ENCODE measurements around the gene TMEM89. TPM values are rescaled to one million over a fixed set of nuclear protein-coding genes. Genes with fewer than 3 reads are reported as not detected.

The TMEM89 gene
- total and polyA plus RNA-seq, 2 donors (not counting 1 experiment from before 2014, with no cell fraction given) = not detected

- Histone ChIP-seq H3K27me3 (replicated peaks in 1 of 4; ENCODE audit: control extremely low read depth in 1 of 4, control insufficient read depth in 3 of 4, insufficient read depth in 4 of 4, low read length in 3 of 4) (peaks cover 0 to 9% (median 1%) of the 10 kb centered on the region in 4 experiments), H3K27ac (ENCODE audit: low read length in 2 of 2) (no peak overlapping the region), H4K20me1 (ENCODE audit: control insufficient read depth, insufficient read depth, low read length, poor library complexity, severe bottlenecking) (no peaks in the 10 kb centered on the region), H3K79me2 (ENCODE audit: control insufficient read depth, insufficient read depth, low read length) (no peaks in the 10 kb centered on the region), H3K36me3 (replicated peaks in 1 of 2; ENCODE audit: control extremely low read depth in 1 of 2, control insufficient read depth in 1 of 2, extremely low read depth in 1 of 2, insufficient read depth in 2 of 2, low read length in 1 of 2) (no peaks in the 10 kb centered on the region), H3K4me3 (ENCODE audit: control extremely low read depth in 1 of 5, extremely low read depth in 1 of 5, insufficient read depth in 1 of 5, low read depth in 2 of 5, low read length in 4 of 5) (no peak overlapping the region), H3K9me3 (ENCODE audit: control extremely low read depth in 1 of 3, control insufficient read depth in 2 of 3, insufficient read depth in 1 of 3, low read length in 2 of 3) (no peaks in the 10 kb centered on the region), H3K4me2 (replicated peaks; ENCODE audit: low read depth, low read length, poor library complexity, severe bottlenecking) (no peak overlapping the region), H2AFZ (ENCODE audit: insufficient read depth, low read depth, low read length, poor library complexity, severe bottlenecking) (no peak overlapping the region), H3K4me1 (ENCODE audit: control insufficient read depth in 2 of 2, insufficient read depth in 2 of 2, low read length in 2 of 2) (no peaks in the 10 kb centered on the region), H3K9ac (ENCODE audit: low read length) (no peak overlapping the region)
- WGBS (ENCODE audit: insufficient coverage) = 89% methylated on average over 5 of the region's 9 CpGs
- no peaks in the 10 kb centered on the region for H3K9me3 Mint-ChIP-seq (ENCODE audit: insufficient read depth)
- intact Hi-C loops (cut with micrococcal nuclease) = no loop called here
- ATAC-seq (ENCODE audit: low read depth) = no peak
- ChIA-PET POLR2A (no interaction called here), CTCF (no interaction called here)
- TF ChIP-seq EZH2 (IDR thresholded peaks at IDR 0.05; ENCODE audit: borderline replicate concordance, insufficient read depth, low read depth, low read length, poor library complexity, severe bottlenecking) (no peak), CTCF (IDR thresholded peaks at IDR 0.05) (no peak)
- no peak overlapping the region for H3K27ac Mint-ChIP-seq
- H3K4me1 Mint-ChIP-seq = no peaks in the 10 kb centered on the region
- H3K4me3 Mint-ChIP-seq = no peak overlapping the region
- no peak for DNase-seq
- H3K27me3 Mint-ChIP-seq = peaks cover 25% of the 10 kb centered on the region
Measured at GRCh38 chr3:48584836-48585235, 36.7 kb downstream of the TMEM89 start.

GRCh38 chr3:48581621-48582481 lies 39.7 kb downstream of the TMEM89 start:
- no peak overlapping the region for H3K4me2 ChIP-seq (replicated peaks; ENCODE audit: low read depth, low read length, poor library complexity, severe bottlenecking)
- Mint-ChIP-seq H3K4me3 (no peak overlapping the region), H3K9me3 (ENCODE audit: insufficient read depth) (no peaks in the 10 kb centered on the region), H3K27ac (no peak overlapping the region), H3K27me3 (peaks cover 4% of the 10 kb centered on the region), H3K4me1 (no peaks in the 10 kb centered on the region)
- intact Hi-C loops (cut with micrococcal nuclease) = no loop called here
- H3K4me3 ChIP-seq (ENCODE audit: control extremely low read depth in 1 of 5, extremely low read depth in 1 of 5, insufficient read depth in 1 of 5, low read depth in 2 of 5, low read length in 4 of 5) = no peak overlapping the region
- H3K79me2 ChIP-seq (ENCODE audit: control insufficient read depth, insufficient read depth, low read length) = no peaks in the 10 kb centered on the region
- no peak for DNase-seq
- no peaks in the 10 kb centered on the region for H3K27me3 ChIP-seq (replicated peaks in 1 of 4; ENCODE audit: control extremely low read depth in 1 of 4, control insufficient read depth in 3 of 4, insufficient read depth in 4 of 4, low read length in 3 of 4)
- 90% methylated on average over 10 of the region's 14 CpGs for WGBS (ENCODE audit: insufficient coverage)
- no peak overlapping the region for H3K9ac ChIP-seq (ENCODE audit: low read length)
- no peaks in the 10 kb centered on the region for H3K36me3 ChIP-seq (replicated peaks in 1 of 2; ENCODE audit: control extremely low read depth in 1 of 2, control insufficient read depth in 1 of 2, extremely low read depth in 1 of 2, insufficient read depth in 2 of 2, low read length in 1 of 2)
- no peaks in the 10 kb centered on the region for H3K4me1 ChIP-seq (ENCODE audit: control insufficient read depth in 2 of 2, insufficient read depth in 2 of 2, low read length in 2 of 2)
- H4K20me1 ChIP-seq (ENCODE audit: control insufficient read depth, insufficient read depth, low read length, poor library complexity, severe bottlenecking) = no peaks in the 10 kb centered on the region
- POLR2A ChIA-PET = no interaction called here
- ATAC-seq (ENCODE audit: low read depth) = no peak
- no peak overlapping the region for H3K27ac ChIP-seq (ENCODE audit: low read length in 2 of 2)
- CTCF ChIA-PET = no interaction called here
- no peak overlapping the region for H2AFZ ChIP-seq (ENCODE audit: insufficient read depth, low read depth, low read length, poor library complexity, severe bottlenecking)
- H3K9me3 ChIP-seq (ENCODE audit: control extremely low read depth in 1 of 3, control insufficient read depth in 2 of 3, insufficient read depth in 1 of 3, low read length in 2 of 3) = no peaks in the 10 kb centered on the region
- TF ChIP-seq CTCF (IDR thresholded peaks at IDR 0.05) (no peak), EZH2 (IDR thresholded peaks at IDR 0.05; ENCODE audit: borderline replicate concordance, insufficient read depth, low read depth, low read length, poor library complexity, severe bottlenecking) (no peak)
